OCI-LY3 (cell line): ENCODE measurements around the gene TAS1R1.

Source experiments
- H2AFZ ChIP-seq: fragments of 200-600, 300-600 bp; shearing (Covaris generic); 2 replicates; pipeline ENCODE4 v1.6.0; 2014; ENCODE audit warnings: antibody characterized with exemption, low read depth, low read length
- H3K27ac ChIP-seq: fragments of 200-600, 300-600 bp; sonication (generic); 2 replicates; pipeline ENCODE4 v1.5.1; 2014; ENCODE audit warnings: mild to moderate bottlenecking, low read length, moderate library complexity, mixed read lengths
- H3K27me3 ChIP-seq: fragments of 200-600, 300-600 bp; sonication (generic); 2 replicates; pipeline ENCODE4 v1.6.1; 2014; ENCODE audit warnings: low read depth, low read length, mixed read lengths
- H3K36me3 ChIP-seq: fragments of 200-600, 300-600 bp; sonication (generic); replicated peaks from 2 replicates; pipeline ENCODE3; 2014; ENCODE audit warnings: low read depth, low read length, mixed read lengths
- H3K4me1 ChIP-seq: fragments of 300-600, 200-600 bp; sonication (generic); 2 replicates; pipeline ENCODE4 v1.6.1; 2014; ENCODE audit warnings: low read length, mixed read lengths
- H3K4me2 ChIP-seq: fragments of 200-600, 300-600 bp; sonication (generic); 2 replicates; pipeline ENCODE4 v1.6.1; 2014; ENCODE audit warnings: low read length, mixed read lengths
- H3K4me3 ChIP-seq: fragments of 300-600, 200-600 bp; sonication (generic); 2 replicates; pipeline ENCODE4 v1.5.1; 2014; ENCODE audit warnings: antibody characterized with exemption, mild to moderate bottlenecking, low read length, moderate library complexity
- H3K79me2 ChIP-seq: fragments of 300-600, 200-600 bp; shearing (Covaris generic); 2 replicates; pipeline ENCODE4 v1.6.1; 2014; ENCODE audit warnings: mild to moderate bottlenecking, low read length, mixed read lengths
- H3K9ac ChIP-seq: fragments of 300-600, 200-600 bp; shearing (Covaris generic); 2 replicates; pipeline ENCODE4 v1.6.0; 2014; ENCODE audit warnings: mild to moderate bottlenecking, low read length, moderate library complexity
- H3K9me3 ChIP-seq: fragments of 200-600, 300-600 bp; shearing (Covaris generic); 2 replicates; pipeline ENCODE4 v1.6.1; 2014; ENCODE audit warnings: low read length, mixed read lengths; ENCODE audit not compliant: insufficient read depth
- H4K20me1 ChIP-seq: fragments of 200-600, 300-600 bp; sonication (generic); 2 replicates; pipeline ENCODE4 v1.6.1; 2016; ENCODE audit warnings: low read length, mixed read lengths; ENCODE audit not compliant: insufficient read depth
- CTCF ChIP-seq: fragments of 200-600, 300-600 bp; sonication (generic); IDR thresholded peaks from 2 replicates; pipeline ENCODE4 v1.5.1; 2014; ENCODE audit warnings: antibody characterized with exemption, low read length, low read depth
- EZH2phosphoT487 ChIP-seq: fragments of 200-600 bp; shearing (Covaris generic); IDR thresholded peaks from 2 replicates; pipeline ENCODE4 v1.6.1; 2018; ENCODE audit warnings: antibody characterized with exemption, mixed run types, low read depth

TAS1R1 gene

GRCh38 chr1:6613361-6614018 lies 58.4 kb downstream of the TAS1R1 start, which contains the start of gene PHF13:
TSS of gene PHF13 (plus strand) at chr1:6613731. CDS start at chr1:6614067, 336 bp downstream.
- Histone ChIP-seq H3K27ac (peak within 1 kb of the TSS; percentile 66), H3K79me2 (peaks cover 37% of the 10 kb centered on the region), H3K9me3 (no peaks in the 10 kb centered on the region), H3K27me3 (no peaks in the 10 kb centered on the region), H2AFZ (peak within 1 kb of the TSS; percentile 25; the same call in 1 of the 2 replicates), H4K20me1 (peaks cover 22% of the 10 kb centered on the region), H3K4me3 (peak within 1 kb of the TSS; percentile 96), H3K4me1 (peaks cover 5% of the 10 kb centered on the region), H3K4me2 (peak within 1 kb of the TSS; percentile 100), H3K9ac (peak within 1 kb of the TSS; percentile 82), H3K36me3 (peaks cover 6% of the 10 kb centered on the region)
- TF ChIP-seq CTCF (no peak), EZH2phosphoT487 (no peak)

- H2AFZ ChIP-seq, result no peak overlapping the region
- H3K27me3 ChIP-seq, result no peaks in the 10 kb centered on the region
- peak overlapping the region; percentile 83 for H3K4me3 ChIP-seq
- peaks cover 6% of the 10 kb centered on the region for H3K36me3 ChIP-seq
- no peaks in the 10 kb centered on the region for H3K9me3 ChIP-seq
- H3K27ac ChIP-seq, result peak overlapping the region; percentile 66
- peaks cover 22% of the 10 kb centered on the region for H4K20me1 ChIP-seq
- no peak for TF ChIP-seq CTCF
- TF ChIP-seq EZH2phosphoT487, result no peak
- peak overlapping the region; percentile 54 for H3K4me2 ChIP-seq
- H3K4me1 ChIP-seq, result peaks cover 5% of the 10 kb centered on the region
- H3K79me2 ChIP-seq, result peaks cover 37% of the 10 kb centered on the region
- H3K9ac ChIP-seq, result peak overlapping the region; percentile 80
Measured at GRCh38 chr1:6614019-6614928, 59.2 kb downstream of the TAS1R1 start.

- peaks cover 22% of the 10 kb centered on the region for H4K20me1 ChIP-seq
Measured at GRCh38 chr1:6614929-6615785, 60.0 kb downstream of the TAS1R1 start.

More at GRCh38 chr1:6614929-6615785, 60.0 kb downstream of the TAS1R1 start:
- H3K36me3 ChIP-seq, result peaks cover 7% of the 10 kb centered on the region
- peaks cover 37% of the 10 kb centered on the region for H3K79me2 ChIP-seq
- peak overlapping the region; percentile 83 for H3K4me3 ChIP-seq
- H2AFZ ChIP-seq, result no peak overlapping the region
- TF ChIP-seq EZH2phosphoT487 (no peak), CTCF (no peak)
- peak overlapping the region; percentile 57 for H3K9ac ChIP-seq
- H3K27ac ChIP-seq, result no peak overlapping the region
- H3K4me2 ChIP-seq, result peak overlapping the region; percentile 82
- H3K4me1 ChIP-seq, result peaks cover 5% of the 10 kb centered on the region
- no peaks in the 10 kb centered on the region for H3K27me3 ChIP-seq
- H3K9me3 ChIP-seq, result no peaks in the 10 kb centered on the region
